Renal pelvis (tissue), 4 donors: Measurements from ENCODE around the gene SLC7A11. TPM values are rescaled to one million over a fixed set of nuclear protein-coding genes. Genes with fewer than 3 reads are reported as not detected.

Source experiments
- DNase-seq: peaks from one replicate; pipeline ENCODE4 v3.0.0-alpha.2; 2013
- polyA plus RNA-seq, 3 donors: library from polyadenylated mRNA; unstranded; fragments of 120-200 nt; gene quantifications; one replicate each; pipeline ENCODE4 v1.2.1, GENCODE V29; 2013; ENCODE audit not compliant: insufficient read length in 3 of 3

The SLC7A11 gene
- polyA plus RNA-seq, 3 donors: 1.8 to 2.1 (median 1.8) TPM

DNA sequence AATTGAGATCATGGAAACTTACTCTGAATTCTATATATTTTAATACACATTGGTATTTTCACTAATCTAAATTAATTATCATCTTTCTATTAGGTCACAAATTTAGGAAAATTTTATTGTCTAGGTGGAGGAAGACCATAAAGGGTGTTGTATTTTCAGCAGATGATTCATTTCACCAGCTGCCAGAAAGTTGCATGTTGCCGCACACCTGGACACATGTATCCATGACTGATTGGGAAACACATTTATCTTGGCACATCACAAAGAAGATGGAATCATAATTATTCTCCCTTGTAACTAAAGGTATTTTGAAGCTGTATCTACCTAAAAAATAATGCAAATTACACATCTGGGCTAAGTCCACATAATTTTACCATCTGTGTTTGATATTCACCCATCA lies 33.1 kb downstream of the SLC7A11 start:
- DNase-seq: no peak

DNA sequence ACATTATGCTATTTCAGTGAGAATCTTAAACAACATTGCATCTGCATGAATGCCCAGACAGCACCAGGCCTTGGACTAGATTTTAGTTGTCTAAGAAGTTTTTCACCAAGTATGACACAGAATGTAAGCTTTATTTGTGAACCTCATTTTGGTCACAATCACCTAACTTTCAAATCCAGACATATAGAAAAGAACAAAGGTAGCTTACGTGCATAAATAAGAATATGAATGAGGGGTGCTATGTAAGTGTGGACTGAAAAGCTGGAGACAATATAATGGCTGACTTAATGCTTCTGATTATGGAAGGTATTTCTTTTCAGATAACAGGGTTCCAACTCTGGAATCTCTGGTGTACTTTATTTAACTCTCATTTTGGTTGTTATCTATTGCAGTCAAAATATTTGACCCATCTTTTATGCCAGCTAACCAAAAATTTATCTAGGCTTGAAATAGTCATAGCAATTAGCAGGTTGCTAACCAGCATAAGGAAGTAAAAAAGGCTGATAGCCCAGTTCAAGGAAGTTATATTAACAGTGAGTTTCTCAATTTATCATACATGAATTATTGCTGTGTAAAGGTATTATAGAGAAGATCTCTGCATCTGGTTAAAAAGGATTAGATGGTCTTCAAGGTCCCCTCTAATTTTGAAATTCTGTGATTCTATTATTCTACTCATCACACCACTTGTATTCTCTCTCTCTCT lies 36.5 kb downstream of the SLC7A11 start:
- no peak for DNase-seq

DNA sequence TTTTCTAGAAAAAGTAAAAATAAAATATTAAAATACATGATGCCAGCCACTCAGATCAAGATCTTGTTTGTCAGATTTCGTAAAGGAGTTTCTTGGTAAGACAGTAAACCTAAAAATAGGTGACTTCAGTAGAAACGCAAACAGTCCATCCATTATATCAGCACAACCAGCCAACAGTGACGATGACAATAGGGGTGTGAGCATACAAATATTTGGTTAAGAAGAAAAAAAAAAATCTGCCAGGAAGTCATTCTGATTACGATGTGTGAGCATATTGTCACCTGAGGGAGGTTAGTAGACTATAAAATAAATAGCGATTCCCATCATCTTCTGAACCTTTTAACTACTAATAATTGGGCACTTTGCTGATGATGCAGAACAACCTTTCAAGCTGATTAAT lies 37.6 kb downstream of the SLC7A11 start:
- DNase-seq: no peak

DNA sequence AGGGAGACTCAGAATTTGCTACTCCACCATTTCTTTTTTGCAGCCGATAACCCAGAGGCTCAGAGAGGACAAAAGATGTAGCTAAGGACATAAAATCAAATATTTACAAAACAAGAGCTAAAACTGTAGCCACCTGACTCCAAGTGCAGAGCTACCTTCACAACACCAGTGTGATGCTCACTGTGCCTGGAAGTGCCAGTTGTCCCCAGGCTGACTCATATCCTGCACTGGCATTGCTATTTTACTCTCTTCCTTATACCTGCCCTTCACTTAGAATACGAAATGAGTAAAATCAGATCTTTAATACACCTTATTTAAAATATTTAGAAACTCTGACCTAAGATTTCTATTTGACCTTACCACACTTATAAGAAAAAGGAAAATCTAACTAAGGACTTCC lies 39.5 kb downstream of the SLC7A11 start:
- DNase-seq: no peak

DNA sequence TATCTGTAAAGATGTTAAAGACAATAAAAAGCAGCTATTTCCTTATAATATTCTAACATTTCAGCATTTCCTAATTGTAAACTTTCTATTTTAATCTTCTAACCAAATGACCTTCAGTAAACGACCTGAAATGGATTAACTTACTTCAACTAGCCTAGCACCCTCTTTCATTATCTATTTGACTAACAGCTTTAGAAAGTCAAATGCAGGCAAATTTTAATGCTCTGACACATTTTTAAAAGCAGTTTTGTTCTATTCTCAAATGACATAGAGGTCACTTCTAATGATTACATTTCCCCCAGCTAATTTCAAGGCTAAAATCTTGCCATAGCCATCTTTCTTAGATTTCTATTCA lies 41.9 kb downstream of the SLC7A11 start:
- no peak for DNase-seq

DNA sequence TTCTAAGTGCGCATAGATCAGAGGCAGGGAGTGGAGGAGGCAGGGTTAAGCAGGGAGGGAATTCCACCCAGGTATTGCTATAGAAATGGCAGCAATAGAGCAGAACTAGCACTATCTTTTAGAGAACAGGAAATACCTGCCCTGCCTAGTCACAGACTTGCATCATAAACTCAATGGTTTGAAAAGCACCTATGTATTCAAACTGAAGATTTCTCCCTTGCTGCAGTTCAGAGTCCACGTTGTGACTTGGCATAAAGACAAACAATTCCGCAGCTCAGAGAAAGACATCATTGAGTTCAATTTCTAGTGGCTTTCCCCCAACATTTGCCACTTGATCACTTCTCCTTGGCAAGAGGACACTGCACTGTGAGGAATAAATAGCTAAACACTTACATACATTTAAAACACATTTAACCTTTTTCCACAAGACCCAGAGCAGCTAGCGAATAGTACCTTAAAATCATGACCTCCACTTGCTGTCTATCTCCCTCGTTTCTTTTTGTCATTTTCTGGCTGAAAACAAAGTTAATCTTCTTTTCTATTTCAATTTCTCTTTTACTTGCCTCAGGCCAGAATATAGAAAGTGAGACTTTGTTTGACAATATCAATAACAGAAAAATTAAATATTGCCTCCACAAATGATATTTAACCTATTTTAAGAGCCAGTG lies 42.4 kb downstream of the SLC7A11 start:
- DNase-seq: peak; percentile 50

DNA sequence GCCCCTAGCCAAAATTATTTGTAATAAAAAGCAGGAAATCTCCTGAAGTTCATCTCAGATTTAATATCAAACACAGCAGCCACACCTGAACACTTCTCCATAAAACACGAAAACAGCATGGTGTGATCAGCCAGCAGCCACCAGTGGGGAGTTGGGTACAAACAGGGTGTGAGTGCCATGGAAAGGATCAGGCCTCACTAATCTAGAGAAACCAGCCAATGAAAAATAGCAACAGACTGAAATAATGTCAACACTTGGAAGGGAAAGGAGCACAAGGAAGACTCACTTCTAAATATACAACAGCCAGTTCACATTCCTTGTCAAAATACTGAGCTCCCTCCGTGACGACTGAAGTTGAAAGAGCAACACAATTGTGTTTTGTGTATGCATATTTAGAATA lies 46.0 kb downstream of the SLC7A11 start:
- DNase-seq: no peak

DNA sequence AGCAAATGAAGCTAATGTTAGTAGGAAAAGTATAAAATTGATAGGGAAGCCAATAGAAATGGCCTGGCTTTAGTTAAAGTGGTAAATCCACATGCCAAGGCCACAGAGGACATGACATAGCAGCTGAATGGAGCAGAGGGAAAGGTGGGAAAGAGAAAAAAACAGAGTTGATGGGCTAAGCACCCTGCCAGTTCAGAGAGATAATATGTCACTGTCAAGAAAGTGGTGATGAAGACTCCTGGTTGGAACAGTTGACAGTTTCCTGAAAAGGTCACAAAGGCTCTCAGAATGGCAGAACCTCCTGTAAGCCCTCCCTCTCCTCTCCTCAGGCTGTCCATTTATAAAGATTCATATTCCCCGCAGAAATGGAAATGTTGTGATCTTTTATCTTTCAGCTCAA lies 48.2 kb downstream of the SLC7A11 start:
- no peak for DNase-seq

DNA sequence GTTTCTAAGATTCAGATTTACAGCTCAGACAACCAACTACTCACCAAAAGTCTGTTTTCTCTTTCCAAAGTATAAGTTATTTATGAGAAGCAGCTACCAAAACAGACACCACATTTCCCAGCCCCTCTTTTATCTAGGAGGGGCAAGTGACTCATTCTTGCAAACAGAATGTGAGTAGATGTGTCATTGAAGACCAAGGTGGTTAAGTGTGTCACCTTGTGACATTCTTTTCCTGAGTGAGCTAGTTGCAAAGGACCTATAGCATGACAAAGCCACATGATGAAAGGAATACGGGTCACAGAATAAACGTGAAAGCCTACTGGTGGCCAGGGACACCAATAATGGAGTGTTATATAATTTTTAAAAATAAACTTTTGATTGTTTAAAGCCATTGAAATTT lies 50.0 kb downstream of the SLC7A11 start:
- no peak for DNase-seq

DNA sequence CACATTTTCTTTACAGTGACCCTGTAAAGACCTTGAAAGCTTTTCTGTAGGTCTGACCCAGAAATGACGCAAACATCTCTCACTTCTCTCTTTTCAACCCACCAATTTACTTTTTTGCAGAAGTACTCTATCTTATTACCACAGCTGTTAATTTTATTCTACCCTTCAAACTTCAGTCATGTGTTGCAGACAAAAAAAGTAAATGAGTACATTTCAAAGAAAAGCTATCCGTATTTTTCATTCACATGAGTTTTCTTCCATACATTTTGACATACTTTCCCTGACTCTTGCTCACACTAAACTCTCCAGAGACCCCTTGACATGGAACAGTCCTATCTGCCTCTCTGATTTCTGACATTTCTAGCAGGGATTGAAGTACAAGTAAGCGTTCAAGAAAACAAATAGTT lies 51.7 kb downstream of the SLC7A11 start:
- DNase-seq: no peak

DNA sequence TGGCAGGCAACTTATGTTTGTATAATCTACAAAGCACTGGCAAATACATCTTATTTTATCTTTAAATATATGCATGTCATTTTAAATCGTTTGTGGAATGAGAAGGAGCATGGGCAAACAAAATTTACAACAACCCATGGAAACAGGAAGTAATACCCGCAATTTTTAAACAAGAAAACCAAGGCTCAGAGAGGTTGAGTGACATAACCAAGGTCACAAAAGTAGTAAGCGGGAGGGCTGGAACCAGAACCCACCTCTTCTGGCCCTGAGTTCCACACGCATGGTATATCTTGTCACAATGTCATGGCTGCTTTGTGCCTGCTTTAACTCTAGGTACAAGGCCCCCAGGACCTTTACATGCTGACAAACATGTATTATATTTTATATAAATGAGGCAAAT lies 52.9 kb downstream of the SLC7A11 start:
- no peak for DNase-seq

DNA sequence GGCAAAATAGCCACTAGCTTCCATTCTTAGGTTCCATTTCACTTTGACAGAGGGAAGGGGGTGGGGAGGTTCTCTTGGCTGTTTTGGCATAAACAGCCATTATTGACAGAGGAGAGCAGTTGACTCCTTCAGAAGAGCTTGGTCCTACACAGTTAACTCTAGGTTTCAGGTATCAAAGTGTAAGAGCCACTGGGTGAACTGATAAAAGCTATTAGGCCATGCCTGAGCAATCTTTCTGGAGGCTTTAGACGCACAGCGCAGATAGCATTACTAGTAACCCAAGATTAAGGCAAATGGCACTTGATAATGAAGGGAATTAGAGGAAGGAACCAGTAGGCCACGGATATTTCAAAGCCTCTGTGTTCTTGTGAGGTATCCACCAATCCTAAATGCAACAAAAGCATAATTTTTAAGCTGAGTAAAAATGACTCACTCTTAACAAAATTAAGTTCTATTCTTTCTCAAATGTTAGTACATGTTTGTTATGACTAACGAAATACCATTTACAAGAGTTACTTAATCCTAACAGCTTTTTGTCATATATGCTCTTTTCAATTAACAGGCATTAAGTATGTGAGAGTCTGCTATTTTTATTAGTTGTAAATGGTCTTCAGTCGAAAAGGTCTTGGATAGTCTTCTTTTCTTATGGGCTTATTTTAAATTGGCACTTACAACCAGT lies 53.6 kb downstream of the SLC7A11 start:
- DNase-seq: peak; percentile 24

DNA sequence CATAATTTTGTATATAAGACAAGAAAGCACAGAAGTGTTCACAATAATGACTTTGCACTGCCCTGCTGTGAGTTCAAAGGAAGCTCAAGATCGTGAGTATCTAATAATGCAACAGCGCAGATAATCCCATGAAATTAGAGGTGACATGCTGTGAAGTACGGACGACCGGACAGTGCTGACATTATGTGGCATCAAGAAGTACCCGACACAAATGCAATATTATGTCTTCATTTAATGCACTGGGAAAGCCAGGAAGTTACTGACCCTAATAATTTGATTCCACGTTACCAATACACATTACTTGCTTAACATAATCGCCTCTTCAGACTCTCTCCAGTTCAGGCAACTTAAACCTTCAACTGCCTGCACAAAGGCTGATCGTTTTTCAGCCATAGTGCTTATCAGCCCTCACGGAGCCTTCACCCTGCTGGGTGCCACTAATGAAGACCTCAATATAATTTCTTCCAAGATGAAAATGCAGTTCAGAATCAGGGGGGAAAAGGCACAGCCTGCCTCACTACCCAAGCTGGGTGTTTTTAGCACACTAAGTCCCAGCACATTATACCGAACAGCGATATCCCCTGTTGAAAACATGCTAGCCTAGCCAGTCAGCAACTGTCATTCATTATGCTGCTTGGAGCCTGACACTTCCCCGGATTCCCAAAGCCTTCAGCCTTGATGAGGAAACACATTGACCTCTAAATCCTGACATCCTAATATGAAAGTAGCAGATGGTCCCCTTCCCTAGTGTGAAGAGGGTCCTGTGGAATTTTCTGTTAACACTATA lies 56.1 kb downstream of the SLC7A11 start:
- no peak for DNase-seq

DNA sequence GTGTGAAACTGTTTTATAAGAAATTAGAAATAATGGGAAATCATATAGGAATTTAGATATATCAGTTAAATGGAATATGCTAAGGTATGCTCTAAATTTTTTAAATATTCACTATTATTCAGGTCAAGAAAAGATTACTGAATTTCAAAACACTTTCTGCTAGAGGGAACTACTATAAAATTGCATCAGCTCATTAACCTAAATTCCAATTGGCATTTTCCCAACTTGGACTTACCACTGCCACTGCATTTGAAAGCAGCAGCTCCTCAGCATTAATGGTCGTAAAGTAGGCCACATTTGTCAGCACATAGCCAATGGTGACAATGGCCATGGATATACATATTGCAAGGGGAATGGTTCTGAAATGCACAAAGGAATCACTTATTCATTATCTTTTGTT lies 57.3 kb downstream of the SLC7A11 start:
- DNase-seq: no peak

DNA sequence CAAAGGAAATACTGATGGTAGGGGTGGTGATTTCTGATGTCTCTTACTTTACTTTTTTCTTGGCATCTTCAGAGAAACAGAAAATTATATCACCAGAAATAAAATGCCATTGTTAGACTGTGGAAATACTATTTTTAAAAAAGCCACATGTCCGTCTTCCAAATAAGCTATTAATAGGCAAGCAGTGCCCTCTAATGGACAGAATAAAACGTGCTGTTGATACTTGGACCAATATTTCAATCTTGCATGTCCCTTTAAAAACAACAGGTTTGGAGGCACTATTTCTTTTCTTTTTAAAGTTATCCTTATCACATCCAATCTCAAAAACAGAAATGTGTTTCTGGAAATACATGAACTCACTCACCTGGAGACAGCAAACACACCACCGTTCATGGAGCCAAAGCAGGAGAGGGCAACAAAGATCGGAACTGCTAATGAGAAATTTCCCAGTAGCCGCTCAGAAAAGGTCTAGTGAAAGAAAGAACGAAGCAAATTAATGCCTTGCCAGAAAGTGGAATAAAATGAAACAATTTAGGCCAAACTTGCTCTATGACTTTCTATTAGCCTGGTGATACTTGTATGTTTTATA lies 59.2 kb downstream of the SLC7A11 start:
- DNase-seq: peak; percentile 65

DNA sequence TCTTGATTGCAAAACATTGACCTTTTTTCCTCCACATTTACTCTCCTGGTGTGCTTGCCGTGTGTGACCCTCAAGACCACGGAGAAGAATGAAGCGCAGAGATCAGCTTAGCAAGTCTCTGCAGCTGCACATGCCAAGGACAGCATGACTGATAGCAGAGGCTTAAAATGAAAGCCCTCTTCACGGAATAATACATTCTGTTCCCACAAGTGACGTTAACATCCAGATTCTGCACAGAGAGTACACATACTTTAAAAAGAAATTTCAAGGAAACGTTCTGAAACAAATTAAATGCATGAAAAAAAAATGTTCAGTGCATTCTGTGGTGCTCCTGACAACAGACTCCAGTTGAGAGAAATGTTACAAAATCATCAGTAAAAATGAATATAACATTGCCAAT lies 60.9 kb downstream of the SLC7A11 start:
- no peak for DNase-seq

DNA sequence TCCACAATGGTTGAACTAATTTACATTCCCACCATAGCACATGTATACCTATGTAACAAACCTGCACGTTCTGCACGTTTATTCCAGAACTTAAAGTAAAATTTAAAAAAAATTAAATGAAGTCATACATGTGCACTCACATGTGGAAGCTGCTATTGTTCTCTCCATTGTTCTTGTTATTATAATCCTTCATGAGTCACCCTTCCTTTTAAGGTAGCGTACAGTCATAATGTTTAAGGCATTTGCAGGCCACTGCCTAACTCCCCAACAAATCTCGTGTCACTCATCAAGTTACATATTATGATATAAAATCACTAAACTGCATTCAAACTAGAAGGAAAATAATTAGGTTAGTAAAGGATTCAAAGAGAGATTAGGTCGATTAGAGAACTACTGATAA lies 63.6 kb downstream of the SLC7A11 start:
- no peak for DNase-seq

DNA sequence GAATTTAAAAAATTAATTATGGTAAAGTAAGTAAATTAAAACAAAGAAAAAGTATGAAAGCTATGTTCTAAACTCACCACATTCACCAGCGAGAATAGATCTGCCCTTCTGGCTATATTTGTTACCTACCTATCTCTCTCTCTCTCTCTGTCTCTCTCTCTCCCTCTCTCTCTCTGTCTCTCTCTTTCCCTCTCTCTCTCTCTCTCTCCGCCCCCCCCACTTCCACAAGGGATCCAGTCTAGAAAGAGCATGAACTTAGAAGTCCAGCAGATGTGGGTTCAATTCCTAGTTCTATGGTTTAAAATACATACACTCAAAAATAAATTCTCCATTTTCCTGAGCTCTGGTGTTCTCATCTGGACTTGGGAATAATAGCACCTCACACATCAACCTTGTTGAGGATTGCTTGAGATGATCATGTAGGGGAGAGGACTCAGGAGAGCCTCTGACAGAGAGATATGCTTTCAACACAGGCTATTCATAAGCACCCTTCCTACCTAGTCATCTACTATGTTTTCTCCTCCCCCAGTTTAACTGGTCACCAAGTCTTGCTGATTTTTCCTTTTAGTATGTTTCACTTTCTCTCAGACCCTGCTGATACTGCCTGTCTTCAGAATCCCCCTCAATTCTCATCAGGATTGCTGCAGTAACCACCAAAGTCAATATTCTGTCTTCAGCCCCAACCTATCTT lies 64.7 kb downstream of the SLC7A11 start:
- DNase-seq: no peak

DNA sequence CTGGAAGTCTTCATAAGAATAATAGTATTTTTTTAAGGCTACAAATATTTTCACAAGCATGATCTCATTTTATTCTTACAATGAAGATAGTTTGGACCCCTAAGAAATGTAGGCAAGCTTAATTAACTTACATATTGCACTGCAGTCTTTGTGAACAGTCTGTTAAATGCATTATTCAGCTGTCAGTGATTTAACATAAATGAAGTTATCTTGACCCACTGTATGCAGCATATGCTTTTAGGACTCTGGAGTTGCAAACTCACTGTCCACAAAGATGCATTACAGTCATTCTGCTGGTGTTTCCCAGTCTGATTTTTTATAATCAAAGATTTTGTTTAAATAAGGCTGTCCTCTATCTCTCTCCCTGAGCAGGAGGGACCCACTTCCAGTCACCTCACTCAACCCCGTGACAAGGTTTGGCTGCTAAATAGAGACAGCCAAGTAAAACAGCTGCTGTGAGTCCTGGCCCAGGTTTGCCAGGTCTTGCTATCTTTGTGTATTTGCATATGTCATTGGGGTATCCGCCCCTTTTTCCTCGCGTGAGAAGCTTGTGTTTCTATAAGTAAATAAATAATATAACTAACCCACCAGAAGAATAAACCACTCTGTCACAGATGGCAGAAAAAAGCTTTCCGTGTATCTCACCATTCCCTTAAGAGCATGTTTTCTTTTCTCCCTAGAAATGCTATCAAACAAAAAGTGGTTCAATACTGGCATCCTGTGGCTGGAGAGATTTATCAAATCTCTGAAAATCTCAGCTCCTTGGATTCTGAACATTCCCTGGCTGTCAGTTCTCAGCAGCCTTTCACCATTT lies 67.0 kb downstream of the SLC7A11 start:
- peak; percentile 45 for DNase-seq

DNA sequence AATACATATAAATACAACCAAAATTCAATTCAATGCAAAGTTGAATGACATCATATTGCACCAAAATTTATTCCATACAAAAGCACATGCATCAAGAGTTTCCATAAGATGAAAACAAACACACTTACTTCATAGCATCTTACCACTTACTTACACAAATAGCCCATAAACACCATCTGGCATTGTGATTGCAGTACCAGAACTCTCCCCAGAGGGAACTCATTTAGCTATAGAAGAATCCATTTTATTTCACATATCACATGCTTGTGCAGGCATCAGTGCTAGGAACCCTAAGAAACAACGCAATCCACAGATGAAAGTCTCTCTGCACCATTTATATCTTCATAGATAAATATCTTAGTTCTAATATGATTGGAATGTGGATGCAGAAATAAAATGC lies 77.9 kb downstream of the SLC7A11 start:
- no peak for DNase-seq

DNA sequence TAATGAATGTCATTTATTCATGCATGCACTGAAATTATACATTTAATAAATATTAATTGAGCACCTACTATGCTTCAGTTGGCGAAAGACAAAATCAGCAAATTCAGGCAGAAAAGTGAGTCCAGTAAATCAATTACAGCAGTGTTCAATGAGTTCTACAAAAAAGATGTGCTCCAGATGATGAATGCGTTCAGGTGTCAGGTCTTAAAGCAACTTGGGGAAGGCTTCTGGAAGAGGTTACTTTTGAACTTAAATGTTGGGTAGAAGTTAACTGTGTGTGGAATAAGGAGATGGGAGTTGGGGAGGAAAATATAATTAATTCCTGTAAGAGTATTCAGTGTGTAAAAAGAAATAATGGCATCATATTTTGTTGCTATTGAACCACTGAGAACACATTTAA lies 79.0 kb downstream of the SLC7A11 start:
- DNase-seq: no peak
